K562 (cell line): ENCODE data around the gene ZFTA. TPM values are rescaled to one million over a fixed set of nuclear protein-coding genes. Genes with fewer than 3 reads are reported as not detected.

Source experiments
- ATAC-seq: fragments of 200-7000 bp; cut with Tn5 transposase; 3 replicates; pipeline ENCODE4 v1.9.1; 2020; ENCODE audit warnings: moderate library complexity
- BruUV-seq: library from RNA; stranded (reverse); fragments of 400-500 nt; replicated peaks from 2 replicates; lab custom pipeline; 2021; lab: Mats Ljungman, UMichigan
- CTCF ChIA-PET: fragments of 300-600 bp; formaldehyde crosslinking; extraction: SDS; loops from one replicate; lab custom pipeline; 2021; ENCODE audit warnings: low intra/inter-chr PET ratio; lab: Yijun Ruan, JAX
- POLR2A ChIA-PET: fragments of 300-600, 350-650 bp; sonication (Branson Sonifier 250); formaldehyde crosslinking; extraction: SDS; loops from one replicate; lab custom pipeline; 2021; ENCODE audit warnings: antibody characterized with exemption, inconsistent platforms; lab: Yijun Ruan, JAX
- DNase-seq, 4 experiments: peaks; one replicate each; pipeline versions ENCODE4 v3.0.0 to v3.0.0-alpha.2; 2011 to 2018; ENCODE audit warnings: low spot score in 3 of 4, mixed read lengths in 3 of 4; ENCODE audit errors: extremely low read depth in 1 of 4
- FAIRE-seq: peaks from 2 replicates; lab custom pipeline; 2011; peaks lifted over from hg19 to GRCh38; lab: Jason Lieb, UNC
- H2AFZ ChIP-seq: 2 replicates; pipeline ENCODE4 v1.6.0; 2011; ENCODE audit warnings: low read depth, low read length, control low read depth, inconsistent platforms
- H3K27ac ChIP-seq: fragments of 200-600 bp; 3 replicates; pipeline ENCODE4 v1.8.0; 2011; ENCODE audit warnings: low read depth, mild to moderate bottlenecking, control low read depth, inconsistent platforms, low read length, moderate library complexity, mixed read lengths; ENCODE audit errors: extremely low read depth
- H3K27me3 ChIP-seq, 2 experiments: fragments of 300-600 bp in 1 of 2; 2 replicates in 1 of 2; 3 replicates in 1 of 2; pipeline versions ENCODE4 v1.6.0 to v1.8.0; 2011; ENCODE audit warnings: inconsistent platforms in 2 of 2, low read length in 2 of 2, mild to moderate bottlenecking in 1 of 2, mixed read lengths in 1 of 2, moderate library complexity in 1 of 2; ENCODE audit not compliant: control insufficient read depth in 2 of 2, insufficient read depth in 2 of 2
- H3K36me3 ChIP-seq: fragments of 300-600 bp; 3 replicates; pipeline ENCODE4 v1.8.0; 2011; ENCODE audit warnings: mild to moderate bottlenecking, low read length, inconsistent platforms; ENCODE audit not compliant: control insufficient read depth, insufficient read depth
- H3K4me1 ChIP-seq, 2 experiments: fragments of 200-600 bp in 1 of 2; replicated peaks in 1 of 2; 2 replicates in 1 of 2; 3 replicates in 1 of 2; pipeline versions ENCODE4 v1.5.1 to v1.8.0; 2011; ENCODE audit warnings: inconsistent platforms in 2 of 2, low read length in 2 of 2, mild to moderate bottlenecking in 1 of 2, mixed read lengths in 1 of 2, moderate library complexity in 1 of 2; ENCODE audit not compliant: control insufficient read depth in 2 of 2, insufficient read depth in 2 of 2
- H3K4me2 ChIP-seq: 2 replicates; pipeline ENCODE4 v1.6.1; 2011; ENCODE audit warnings: low read length, control low read depth, inconsistent platforms, mixed read lengths; ENCODE audit not compliant: insufficient read depth
- H3K4me3 ChIP-seq: fragments of 200-600 bp; sonication (generic), shearing (Covaris generic); 2 replicates; pipeline ENCODE4 v1.5.1; 2016; ENCODE audit warnings: control low read depth, inconsistent platforms
- H3K79me2 ChIP-seq: fragments of 200-600 bp; 3 replicates; pipeline ENCODE4 v1.8.0; 2011; ENCODE audit warnings: low read length, inconsistent platforms; ENCODE audit not compliant: control insufficient read depth, insufficient read depth
- H3K9ac ChIP-seq, 2 experiments: 2 replicates each; pipeline versions ENCODE4 v1.6.0 to v1.6.1; 2011; ENCODE audit warnings: low read depth in 2 of 2, low read length in 2 of 2, control low read depth in 1 of 2, inconsistent platforms in 1 of 2, mild to moderate bottlenecking in 1 of 2, mixed read lengths in 1 of 2; ENCODE audit not compliant: insufficient read depth in 1 of 2
- H3K9me1 ChIP-seq: one replicate; pipeline ENCODE4 v1.6.0; 2011; ENCODE audit warnings: inconsistent platforms, mild to moderate bottlenecking, low read length, moderate library complexity; ENCODE audit not compliant: control insufficient read depth, insufficient read depth
- H3K9me3 ChIP-seq: replicated peaks from 2 replicates; pipeline ENCODE4 v1.5.1; 2011; ENCODE audit warnings: low read depth, low read length, inconsistent platforms; ENCODE audit not compliant: control insufficient read depth, insufficient read depth
- H4K20me1 ChIP-seq: replicated peaks from 2 replicates; pipeline ENCODE4 v1.6.1; 2011; ENCODE audit warnings: low read length, inconsistent platforms, mixed read lengths; ENCODE audit not compliant: control insufficient read depth, insufficient read depth
- ARHGAP35 ChIP-seq: fragments of 450-650 bp; IDR thresholded peaks from 2 replicates; pipeline ENCODE4 v1.6.1; 2018; ENCODE audit not compliant: partially characterized antibody
- CBFA2T3 ChIP-seq: fragments of 450-650 bp; IDR thresholded peaks from 2 replicates; pipeline ENCODE4 v1.6.1; 2017
- CGGBP1 ChIP-seq: fragments of 250-450 bp; sonication (Bioruptor Pico); IDR thresholded peaks from 2 replicates; pipeline ENCODE4 v1.9.0; 2021; ENCODE audit warnings: mild to moderate bottlenecking
- CXXC5 ChIP-seq: fragments of 250-450 bp; sonication (Bioruptor Pico); IDR thresholded peaks from 2 replicates; pipeline ENCODE4 v1.8.0; 2022; ENCODE audit warnings: inconsistent platforms, mild to moderate bottlenecking, moderate library complexity
- EGR1 ChIP-seq: fragments of 450-650 bp; conservative IDR thresholded peaks from 2 replicates; pipeline ENCODE4 v1.6.1; 2017; ENCODE audit warnings: mild to moderate bottlenecking
- ETV1 ChIP-seq: fragments of 450-650 bp; conservative IDR thresholded peaks from 2 replicates; pipeline ENCODE4 v1.6.1; 2016; ENCODE audit warnings: missing genetic modification characterization, control low read depth, low read depth, missing compliant biosample characterization
- FIP1L1 ChIP-seq: fragments of 200-400 bp; formaldehyde crosslinking; IDR thresholded peaks from 2 replicates; pipeline ENCODE4 v1.6.1; 2018; ENCODE audit warnings: mild to moderate bottlenecking, low read depth, low read length; ENCODE audit not compliant: poor library complexity, severe bottlenecking
- FOXA1 ChIP-seq: fragments of 450-650 bp; IDR thresholded peaks from 2 replicates; pipeline ENCODE4 v1.6.1; 2016; ENCODE audit warnings: mild to moderate bottlenecking, borderline replicate concordance
- MCM2 ChIP-seq: fragments of 450-650 bp; IDR thresholded peaks from 2 replicates; pipeline ENCODE4 v1.6.1; 2017; ENCODE audit warnings: low read depth, mild to moderate bottlenecking
- NUFIP1 ChIP-seq: fragments of 450-650 bp; IDR thresholded peaks from 2 replicates; pipeline ENCODE4 v1.6.1; 2018; ENCODE audit not compliant: partially characterized antibody
- RFX1 ChIP-seq: fragments of 450-650 bp; IDR thresholded peaks from 2 replicates; pipeline ENCODE4 v1.6.1; 2016; ENCODE audit warnings: mild to moderate bottlenecking, moderate library complexity
- SRF ChIP-seq, 2 experiments: fragments of 250-450, 450-650 bp in 1 of 2; sonication (Bioruptor Pico) in 1 of 2; sonication (generic) in 1 of 2; formaldehyde crosslinking; IDR thresholded peaks; 2 replicates each; pipeline versions ENCODE4 v1.5.0 to v1.5.1; 2020 to 2022; ENCODE audit warnings: mild to moderate bottlenecking in 1 of 2, missing genetic modification reagents in 1 of 2
- TCF7 ChIP-seq: sonication (generic); IDR thresholded peaks from 2 replicates; pipeline ENCODE4 v1.6.1; 2016; ENCODE audit warnings: antibody characterized with exemption, borderline replicate concordance
- TGIF2 ChIP-seq: sonication (generic); formaldehyde crosslinking; IDR thresholded peaks from 2 replicates; pipeline ENCODE4 v1.8.1; 2022; ENCODE audit warnings: mild to moderate bottlenecking, missing genetic modification reagents, moderate library complexity
- ZEB2 ChIP-seq: fragments of 450-650 bp; IDR thresholded peaks from 2 replicates; pipeline ENCODE4 v1.6.1; 2016
- ZNF318 ChIP-seq, 2 experiments: fragments of 450-650 bp; IDR thresholded peaks; 2 replicates each; pipeline ENCODE4 v1.6.1; 2016; ENCODE audit warnings: mild to moderate bottlenecking in 2 of 2, borderline replicate concordance in 1 of 2, low read depth in 1 of 2, moderate library complexity in 1 of 2
- ZNF41 ChIP-seq: fragments of 250-450 bp; sonication (Bioruptor Pico); conservative IDR thresholded peaks from 2 replicates; pipeline ENCODE4 v1.4.0; 2020; ENCODE audit warnings: mild to moderate bottlenecking
- ZNF444 ChIP-seq: fragments of 250-450 bp; sonication (Bioruptor Pico); IDR thresholded peaks from 2 replicates; pipeline ENCODE4 v1.4.0; 2020; ENCODE audit warnings: mild to moderate bottlenecking, moderate library complexity
- WGBS: fragments of 100-300 bp; shearing (Covaris generic); methylation state at CpG from one replicate; pipeline ENCODE4 v1.1.6; 2016; ENCODE audit warnings: low coverage, mixed read lengths; ENCODE audit not compliant: insufficient coverage; ENCODE audit errors: missing lambda C conversion rate; 5-methylcytosine and 5-hydroxymethylcytosine counted together
- in situ Hi-C: fragments of 300-500 bp; cut with MboI; formaldehyde crosslinking; loops from 4 replicates; pipeline ENCODE4 v1.15.0; 2018; ENCODE audit warnings: inconsistent platforms, mixed read lengths
- intact Hi-C: fragments of 100-400 bp; cut with micrococcal nuclease; formaldehyde crosslinking; loops from 2 replicates; pipeline ENCODE4 v1.14.2; 2022
- polyA plus RNA-seq, 8 experiments: library from polyadenylated mRNA; depleted of rRNA in 4 of 8; stranded (reverse) in 5 of 8; unstranded in 3 of 8; fragments of >200 nt; fragmentation: Nextera tagmentation in 2 of 8; fragmentation: Illumina TruSeq in 1 of 8; extraction: Ambion mirVana in 2 of 8; extraction: Trizol in 1 of 8; gene quantifications; 2 replicates each; pipeline versions ENCODE4 v1.2.1 to v1.2.3, GENCODE V29; 2011 to 2014; ENCODE audit warnings: inconsistent platforms in 1 of 8, missing spikeins in 1 of 8
- total RNA-seq, 7 experiments: library from RNA; depleted of rRNA in 6 of 7; stranded (reverse); fragments of >200 nt in 6 of 7; fragmentation: Illumina TruSeq in 2 of 7; extraction: Trizol in 2 of 7; gene quantifications; 2 replicates each; pipeline versions ENCODE4 v1.2.1 to v1.2.3, GENCODE V29; 2011 to 2021; ENCODE audit warnings: low replicate concordance in 1 of 7

ZFTA gene
- total and polyA plus RNA-seq, 9 of the 15 experiments (the other 6 are each of a cell fraction or from before 2014, with no cell fraction given): 0.45 to 12.3 (median 2.9) TPM

GRCh38 chr11:63795066-63795465, 26.5 kb upstream of the ZFTA start:
- no peak for ATAC-seq
- WGBS: 45% methylated on average over 10 of the region's 11 CpGs
- Histone ChIP-seq H3K79me2 (no peaks in the 10 kb centered on the region), H3K36me3 (no peaks in the 10 kb centered on the region), H3K27ac (no peak overlapping the region), H3K27me3 (peaks cover 8 to 13% of the 10 kb centered on the region in 2 experiments; a peak in 3 of 5 replicates), H3K9ac (no peak overlapping the region), H3K4me1 (no peaks in the 10 kb centered on the region; a peak in 1 of 5 replicates), H3K9me1 (no peaks in the 10 kb centered on the region), H3K4me2 (no peak overlapping the region), H3K9me3 (0 out of 2 replicates have a peak, but pooled peaks cover 4% of the 10 kb centered on the region), H2AFZ (no peak overlapping the region), H3K4me3 (no peak overlapping the region), H4K20me1 (no peaks in the 10 kb centered on the region)
- in situ Hi-C loops (no loop called here), intact Hi-C loops (no loop called here)
- ChIA-PET CTCF (no interaction called here), POLR2A (no interaction called here)
- no peak for FAIRE-seq
- BruUV-seq: no TSS peak
- no peak for DNase-seq
- TF ChIP-seq CXXC5 (CRISPR knock-in tag) (no peak), FOXA1 (no peak), EGR1 (no peak), ETV1 (tag) (no peak), ZNF444 (CRISPR knock-in tag) (no peak), ZNF41 (CRISPR knock-in tag) (no peak), ZEB2 (no peak), CGGBP1 (CRISPR knock-in tag) (no peak), RFX1 (no peak), NUFIP1 (no peak), SRF (CRISPR knock-in tag; IDR thresholded peaks at IDR 0.05) (no peak), ARHGAP35 (no peak), CBFA2T3 (no peak), FIP1L1 (no peak), ZNF318 (IDR thresholded peaks at IDR 0.05; ENCODE audit: borderline replicate concordance in 1 of 2, low read depth in 1 of 2) (no peak), TCF7 (no peak), TGIF2 (no peak), MCM2 (no peak)
